Breast epithelium (tissue), 4 donors: ENCODE results near the gene NLRP10. TPM values are rescaled to one million over a fixed set of nuclear protein-coding genes. Genes with fewer than 3 reads are reported as not detected.

Source experiments
- DNase-seq, 2 donors: peaks; one replicate each; pipeline ENCODE4 v3.0.0-alpha.2; 2019; ENCODE audit warnings: low spot score in 2 of 2
- H3K27ac ChIP-seq, 2 donors: fragments of 200-600 bp; sonication (generic) in 1 of 2; one replicate each; pipeline ENCODE4 v1.5.1; 2016 to 2019; ENCODE audit warnings: mild to moderate bottlenecking in 1 of 2
- H3K27me3 ChIP-seq, 2 donors: fragments of 200-600 bp; sonication (generic) in 1 of 2; one replicate each; pipeline versions ENCODE4 v1.5.1 to v1.6.0; 2017 to 2019; ENCODE audit warnings: control low read depth in 1 of 2, mild to moderate bottlenecking in 1 of 2
- H3K36me3 ChIP-seq: fragments of 200-600 bp; one replicate; pipeline ENCODE4 v1.5.1; 2019
- H3K4me1 ChIP-seq, 2 donors: fragments of 200-600 bp; sonication (generic); one replicate each; pipeline ENCODE4 v1.5.1; 2016 to 2019; ENCODE audit warnings: control low read depth in 1 of 2
- H3K4me3 ChIP-seq, 3 donors: fragments of 200-600 bp; sonication (generic); 1 replicate in 2 of 3; 2 replicates in 1 of 3; pipeline ENCODE4 v1.5.1; 2016 to 2019; ENCODE audit warnings: mild to moderate bottlenecking in 3 of 3, moderate library complexity in 2 of 3
- H3K9me3 ChIP-seq, 2 donors: fragments of 200-600 bp; sonication (generic) in 1 of 2; one replicate each; pipeline ENCODE4 v1.5.1; 2016 to 2019; ENCODE audit warnings: control low read depth in 1 of 2
- POLR2A ChIP-seq: fragments of 450-650 bp; IDR thresholded peaks from one replicate; pipeline ENCODE4 v1.6.1; 2016; ENCODE audit warnings: antibody characterized with exemption, mild to moderate bottlenecking, moderate library complexity
- POLR2AphosphoS5 ChIP-seq, 3 donors: sonication (generic); formaldehyde crosslinking; IDR thresholded peaks; one replicate each; pipeline ENCODE4 v1.6.1; 2017; ENCODE audit warnings: antibody characterized with exemption in 3 of 3
- intact Hi-C: fragments of 100-400 bp; cut with DNase I; formaldehyde crosslinking; loops from one replicate; pipeline ENCODE4 v1.15.1; 2023; ENCODE audit warnings: low total_unique reads
- total RNA-seq, 3 donors: library from RNA; depleted of rRNA; stranded (reverse); fragments of >200 nt; gene quantifications; one replicate each; pipeline ENCODE4 v1.1.0, GENCODE V29; 2016
- TF ChIP-seq, protein P1 (sequence below), 3 donors: fragments of 450-650 bp; IDR thresholded peaks; one replicate each; pipeline ENCODE4 v1.5.1; 2016 to 2017; ENCODE audit warnings: antibody characterized with exemption in 3 of 3, mild to moderate bottlenecking in 3 of 3, moderate library complexity in 3 of 3

Gene NLRP10
- total RNA-seq, 3 donors from 2014 or later = not detected

DNA sequence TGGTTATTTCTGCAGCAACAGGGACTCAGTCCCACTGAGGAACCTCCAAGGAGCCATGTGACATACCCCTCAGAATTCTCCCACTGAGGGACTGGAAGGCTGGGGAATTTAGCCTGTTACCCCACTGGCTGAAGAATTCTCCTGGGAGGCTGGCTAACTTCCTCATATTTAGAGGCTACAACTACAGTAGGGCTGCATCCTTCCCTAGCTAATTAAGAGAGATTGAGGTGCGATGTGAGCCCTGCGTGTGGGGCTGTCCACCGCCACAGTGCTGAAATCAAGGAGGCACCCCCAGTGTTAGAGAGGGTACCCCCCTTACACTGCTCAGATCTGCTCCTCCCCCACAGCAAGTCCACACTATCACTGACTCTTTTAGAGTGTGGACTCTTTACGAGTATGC, 43.0 kb upstream of the NLRP10 start:
- H3K4me3 ChIP-seq = no peak overlapping the region
- no peak for DNase-seq
- H3K4me1 ChIP-seq = no peaks in the 10 kb centered on the region
- no peak overlapping the region for H3K27ac ChIP-seq
- TF ChIP-seq, protein P1, sequence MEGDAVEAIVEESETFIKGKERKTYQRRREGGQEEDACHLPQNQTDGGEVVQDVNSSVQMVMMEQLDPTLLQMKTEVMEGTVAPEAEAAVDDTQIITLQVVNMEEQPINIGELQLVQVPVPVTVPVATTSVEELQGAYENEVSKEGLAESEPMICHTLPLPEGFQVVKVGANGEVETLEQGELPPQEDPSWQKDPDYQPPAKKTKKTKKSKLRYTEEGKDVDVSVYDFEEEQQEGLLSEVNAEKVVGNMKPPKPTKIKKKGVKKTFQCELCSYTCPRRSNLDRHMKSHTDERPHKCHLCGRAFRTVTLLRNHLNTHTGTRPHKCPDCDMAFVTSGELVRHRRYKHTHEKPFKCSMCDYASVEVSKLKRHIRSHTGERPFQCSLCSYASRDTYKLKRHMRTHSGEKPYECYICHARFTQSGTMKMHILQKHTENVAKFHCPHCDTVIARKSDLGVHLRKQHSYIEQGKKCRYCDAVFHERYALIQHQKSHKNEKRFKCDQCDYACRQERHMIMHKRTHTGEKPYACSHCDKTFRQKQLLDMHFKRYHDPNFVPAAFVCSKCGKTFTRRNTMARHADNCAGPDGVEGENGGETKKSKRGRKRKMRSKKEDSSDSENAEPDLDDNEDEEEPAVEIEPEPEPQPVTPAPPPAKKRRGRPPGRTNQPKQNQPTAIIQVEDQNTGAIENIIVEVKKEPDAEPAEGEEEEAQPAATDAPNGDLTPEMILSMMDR (IDR thresholded peaks at IDR 0.05) = no peak
- TF ChIP-seq POLR2A = no peak
- TF ChIP-seq POLR2AphosphoS5 (IDR thresholded peaks at IDR 0.05) = no peak
- no peaks in the 10 kb centered on the region for H3K27me3 ChIP-seq
- no peaks in the 10 kb centered on the region for H3K9me3 ChIP-seq
- intact Hi-C loops = loop anchor here (5.0 kb wide), 1 partner anchor 549 kb away; no protein-coding TSS in a partner anchor
- no peaks in the 10 kb centered on the region for H3K36me3 ChIP-seq

DNA sequence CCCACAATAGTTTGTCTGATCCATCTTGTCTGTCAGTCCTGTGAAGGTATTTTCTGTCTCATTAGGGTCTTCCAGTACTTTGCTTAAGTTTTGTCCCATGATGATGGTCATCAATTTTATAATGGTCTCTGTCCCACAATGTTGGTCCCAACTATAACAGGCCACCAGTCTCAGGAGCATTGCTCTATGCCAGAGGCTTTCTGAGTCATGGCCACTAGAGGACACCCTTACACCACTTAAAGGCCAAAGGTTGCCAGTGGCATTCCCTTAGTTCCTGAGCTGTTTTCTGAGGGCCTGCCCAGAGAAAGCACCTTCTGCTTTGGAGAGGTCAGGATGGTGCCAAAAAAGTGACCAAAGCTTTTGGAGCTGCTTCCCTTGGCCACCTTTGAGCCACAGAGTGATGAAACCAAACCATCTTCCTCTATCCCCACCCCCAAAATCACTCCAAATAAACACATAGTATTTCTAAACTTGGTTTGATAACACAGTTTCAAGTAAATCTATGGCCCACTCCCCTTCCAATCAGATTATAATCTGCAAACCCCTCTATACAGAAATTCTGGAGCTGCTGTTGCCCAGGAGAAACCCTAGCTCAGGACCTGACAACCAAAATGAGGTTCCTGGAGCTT, 41.2 kb upstream of the NLRP10 start:
- TF ChIP-seq, protein P1 (IDR thresholded peaks at IDR 0.05) = peak; percentile 38 to 71 (median 60)
- TF ChIP-seq POLR2A = no peak
- Histone ChIP-seq H3K4me3 (no peak overlapping the region), H3K9me3 (no peaks in the 10 kb centered on the region), H3K36me3 (no peaks in the 10 kb centered on the region), H3K4me1 (no peaks in the 10 kb centered on the region), H3K27me3 (no peaks in the 10 kb centered on the region), H3K27ac (no peak overlapping the region)
- intact Hi-C loops = loop anchor here (5.0 kb wide), 1 partner anchor 551 kb away; no protein-coding TSS in a partner anchor
- DNase-seq = peak in 1 of 2 donors; percentile 47

DNA sequence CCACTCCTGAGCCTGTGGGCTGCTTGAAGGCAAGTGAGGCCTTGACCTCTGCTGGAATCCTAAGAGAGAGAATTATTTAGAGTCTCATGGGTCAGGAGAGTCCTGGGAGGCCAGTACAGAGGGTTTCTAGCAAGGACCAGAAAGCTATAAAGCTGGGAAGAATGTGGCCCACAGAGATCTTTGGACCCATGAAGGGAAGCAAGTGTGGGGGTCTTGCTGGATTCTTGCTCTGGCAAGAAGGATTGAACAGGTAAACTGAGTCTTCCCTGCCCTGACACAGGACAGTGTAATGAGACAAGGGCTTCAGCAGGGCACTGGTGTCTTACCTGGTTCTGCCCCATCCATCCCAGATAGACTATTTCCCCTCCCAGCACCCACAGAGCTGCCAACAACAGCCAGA, 40.3 kb upstream of the NLRP10 start:
- TF ChIP-seq, protein P1 (IDR thresholded peaks at IDR 0.05) = no peak
- TF ChIP-seq POLR2A (no peak), POLR2AphosphoS5 (IDR thresholded peaks at IDR 0.05) (no peak)
- Histone ChIP-seq H3K36me3 (no peaks in the 10 kb centered on the region), H3K4me3 (no peak overlapping the region), H3K4me1 (no peaks in the 10 kb centered on the region), H3K27me3 (no peaks in the 10 kb centered on the region), H3K9me3 (no peaks in the 10 kb centered on the region), H3K27ac (no peak overlapping the region)
- intact Hi-C loops = loop anchor here (5.0 kb wide), 1 partner anchor 552 kb away; no protein-coding TSS in a partner anchor
- DNase-seq = no peak

DNA sequence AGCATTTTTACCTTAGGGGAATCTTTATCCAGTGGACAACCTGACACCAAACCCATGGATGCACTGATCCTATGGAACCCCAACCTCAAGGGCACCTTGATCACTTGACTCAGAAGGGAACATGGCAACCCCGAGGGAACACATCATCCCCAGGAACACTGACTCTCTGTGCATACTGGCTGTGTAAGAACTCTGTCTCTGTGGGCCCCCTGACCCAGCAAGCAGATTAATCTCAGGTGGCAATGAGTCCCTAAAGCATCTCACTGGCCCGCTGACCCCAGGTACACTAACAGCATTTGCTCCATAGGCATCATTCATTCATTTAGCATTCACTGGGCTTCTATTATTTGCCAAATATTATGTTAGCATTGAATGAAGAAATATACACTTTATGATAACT, 38.8 kb upstream of the NLRP10 start:
- intact Hi-C loops = no loop called here
- H3K4me1 ChIP-seq = no peaks in the 10 kb centered on the region
- H3K36me3 ChIP-seq = no peaks in the 10 kb centered on the region
- H3K9me3 ChIP-seq = no peaks in the 10 kb centered on the region
- H3K27me3 ChIP-seq = no peaks in the 10 kb centered on the region
- TF ChIP-seq, protein P1 (IDR thresholded peaks at IDR 0.05) = no peak
- TF ChIP-seq POLR2AphosphoS5 (IDR thresholded peaks at IDR 0.05) (no peak), POLR2A (no peak)
- no peak overlapping the region for H3K27ac ChIP-seq
- no peak overlapping the region for H3K4me3 ChIP-seq
- no peak for DNase-seq

DNA sequence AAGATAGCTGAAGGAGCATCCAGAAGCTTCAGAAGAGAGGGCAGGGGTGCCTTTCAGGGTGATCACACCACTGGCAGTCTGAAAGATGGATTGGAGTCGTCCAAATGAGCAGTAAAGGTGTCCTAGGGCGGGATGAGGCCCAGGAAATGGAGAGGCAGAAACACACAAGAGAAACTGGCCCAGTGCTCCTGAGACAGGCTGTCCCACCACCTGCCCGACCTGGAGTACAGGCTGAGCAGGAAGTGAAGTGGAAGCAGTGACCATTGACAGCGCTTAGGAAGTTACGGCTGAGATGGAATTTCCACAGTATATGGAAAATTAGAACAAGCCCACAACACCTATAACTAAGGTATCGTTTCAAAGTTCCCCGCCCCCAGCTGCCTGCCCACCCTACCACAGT, 37.9 kb upstream of the NLRP10 start:
- no peaks in the 10 kb centered on the region for H3K36me3 ChIP-seq
- no peaks in the 10 kb centered on the region for H3K4me1 ChIP-seq
- intact Hi-C loops = no loop called here
- H3K4me3 ChIP-seq = no peak overlapping the region
- no peak overlapping the region for H3K27ac ChIP-seq
- H3K27me3 ChIP-seq = no peaks in the 10 kb centered on the region
- no peaks in the 10 kb centered on the region for H3K9me3 ChIP-seq
- TF ChIP-seq, protein P1 (IDR thresholded peaks at IDR 0.05) = no peak
- no peak for TF ChIP-seq POLR2A
- no peak for TF ChIP-seq POLR2AphosphoS5 (IDR thresholded peaks at IDR 0.05)
- no peak for DNase-seq
